Measurements from ENCODE around the gene SND1.
A peak's percentile ranks its signal among the peaks of the same experiment; 100 is the strongest.

SND1 gene

DNA sequence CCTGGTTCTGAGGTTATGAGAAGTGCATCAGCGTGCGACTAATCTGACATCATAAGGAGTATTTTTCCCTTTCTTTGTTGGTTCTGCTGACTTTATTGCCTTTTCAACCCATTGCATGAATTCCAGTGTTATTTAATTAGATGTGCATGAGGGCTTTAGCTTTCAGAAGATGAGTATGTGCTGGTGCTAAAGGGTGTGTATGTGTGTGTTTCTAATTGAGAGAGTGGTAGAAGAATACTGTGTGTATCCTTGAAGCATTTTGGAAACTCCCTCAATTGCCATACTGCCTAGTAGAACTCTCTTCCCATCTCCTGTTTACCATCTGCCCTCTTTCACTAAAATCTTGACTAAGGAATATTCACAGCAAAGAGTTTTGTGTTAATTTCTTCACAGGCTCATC, 158.1 kb downstream of the SND1 start:
- Histone ChIP-seq H3K9me3 (ENCODE audit: control insufficient read depth, low read length) (no peaks in the 10 kb centered on the region), H2BK120ac (ENCODE audit: low read depth, low read length) (no peak overlapping the region), H3K18ac (ENCODE audit: low read depth in 1 of 2, low read length in 2 of 2) (no peak overlapping the region), H3K4me3 (ENCODE audit: insufficient read depth in 1 of 2, low read depth in 1 of 2, low read length in 2 of 2) (no peak overlapping the region), H3K79me1 (replicated peaks; ENCODE audit: low read length, poor library complexity, severe bottlenecking) (peaks cover 22% of the 10 kb centered on the region), H3K4ac (ENCODE audit: low read depth in 1 of 2, low read length in 2 of 2) (no peak overlapping the region), H4K8ac (ENCODE audit: low read length) (no peak overlapping the region), H3K4me2 (ENCODE audit: low read length, poor library complexity, severe bottlenecking) (no peak overlapping the region), H3K9ac (ENCODE audit: low read length) (no peak overlapping the region), H3K36me3 (ENCODE audit: control insufficient read depth in 1 of 2, insufficient read depth in 2 of 2, low read depth in 1 of 2, low read length in 2 of 2) (peaks cover 8 to 22% of the 10 kb centered on the region in 2 experiments), H2BK12ac (ENCODE audit: low read length in 2 of 2) (no peak overlapping the region), H2BK5ac (ENCODE audit: low read depth, low read length, poor library complexity, severe bottlenecking) (no peak overlapping the region), H3K4me1 (ENCODE audit: control insufficient read depth, insufficient read depth, low read depth, low read length) (peaks cover 5% of the 10 kb centered on the region), H3K23ac (ENCODE audit: low read length in 2 of 2) (no peak overlapping the region), H2AFZ (ENCODE audit: low read depth, low read length) (no peak overlapping the region), H3K14ac (ENCODE audit: low read length in 2 of 2) (no peak overlapping the region), H2BK15ac (ENCODE audit: low read depth, poor library complexity, severe bottlenecking) (no peak overlapping the region), H3K27me3 (ENCODE audit: control insufficient read depth in 1 of 2, insufficient read depth in 1 of 2, low read length in 2 of 2) (no peaks in the 10 kb centered on the region), H4K91ac (ENCODE audit: low read length) (no peak overlapping the region), H2AK5ac (ENCODE audit: low read length, severe bottlenecking) (no peak overlapping the region), H3K27ac (ENCODE audit: low read length, poor library complexity, severe bottlenecking) (no peak overlapping the region)
- no peak for DNase-seq
- 93% methylated on average over 2 of the region's 2 CpGs for WGBS

DNA sequence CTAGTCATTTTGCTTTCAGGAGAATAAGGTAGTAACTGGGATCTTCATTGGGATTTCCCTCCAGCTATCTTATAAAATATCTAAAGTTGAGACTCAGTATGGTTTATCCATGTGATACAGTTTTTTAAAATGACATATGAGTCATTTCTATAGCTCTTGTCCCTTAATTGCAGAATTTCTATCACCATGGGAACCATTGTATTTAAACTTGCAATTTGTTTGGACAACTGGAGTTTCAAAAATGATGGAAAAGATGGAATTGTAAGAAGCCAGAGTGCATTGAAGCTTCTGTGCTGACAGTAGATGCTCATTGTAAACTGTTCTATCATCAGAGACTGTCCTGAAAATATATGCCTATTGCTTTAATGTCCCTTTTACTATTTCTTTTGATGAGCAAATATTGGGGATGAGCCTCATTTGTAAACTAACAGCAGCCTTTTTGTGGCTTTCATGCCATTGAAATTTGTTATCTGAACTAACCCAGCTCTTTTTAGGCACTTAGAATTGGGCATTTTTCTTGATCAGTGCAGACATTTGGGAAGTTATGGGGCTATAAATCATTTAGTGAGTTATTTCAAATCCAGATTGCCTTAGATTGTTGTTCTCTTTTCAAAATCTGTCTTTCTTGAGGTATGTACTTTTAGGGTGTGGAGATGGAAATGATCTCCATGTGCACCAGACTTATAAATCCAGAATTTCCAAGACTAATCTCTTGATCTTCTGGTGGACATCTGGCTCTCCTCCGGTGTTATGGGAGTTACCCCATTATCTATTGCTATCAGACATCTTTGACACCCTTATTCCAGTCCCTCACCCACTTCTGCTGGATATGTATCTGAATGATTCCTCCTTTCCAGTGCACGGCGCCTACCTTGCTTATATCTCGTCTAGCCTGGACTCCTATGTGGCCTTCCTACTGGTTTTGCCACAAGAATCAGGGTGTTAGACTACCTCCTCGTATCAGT, 159.0 kb downstream of the SND1 start:
- Histone ChIP-seq H3K23ac (ENCODE audit: low read length in 2 of 2) (no peak overlapping the region), H2BK120ac (ENCODE audit: low read depth, low read length) (no peak overlapping the region), H2AFZ (ENCODE audit: low read depth, low read length) (no peak overlapping the region), H3K4me2 (ENCODE audit: low read length, poor library complexity, severe bottlenecking) (no peak overlapping the region), H3K9me3 (ENCODE audit: control insufficient read depth, low read length) (no peaks in the 10 kb centered on the region), H3K18ac (ENCODE audit: low read depth in 1 of 2, low read length in 2 of 2) (no peak overlapping the region), H3K4me3 (ENCODE audit: insufficient read depth in 1 of 2, low read depth in 1 of 2, low read length in 2 of 2) (no peak overlapping the region), H4K91ac (ENCODE audit: low read length) (no peak overlapping the region), H2BK12ac (ENCODE audit: low read length in 2 of 2) (no peak overlapping the region), H3K36me3 (ENCODE audit: control insufficient read depth in 1 of 2, insufficient read depth in 2 of 2, low read depth in 1 of 2, low read length in 2 of 2) (peaks cover 8 to 21% of the 10 kb centered on the region in 2 experiments), H3K14ac (ENCODE audit: low read length in 2 of 2) (no peak overlapping the region), H2BK15ac (ENCODE audit: low read depth, poor library complexity, severe bottlenecking) (no peak overlapping the region), H2AK5ac (ENCODE audit: low read length, severe bottlenecking) (no peak overlapping the region), H4K8ac (ENCODE audit: low read length) (no peak overlapping the region), H2BK5ac (ENCODE audit: low read depth, low read length, poor library complexity, severe bottlenecking) (no peak overlapping the region), H3K79me1 (replicated peaks; ENCODE audit: low read length, poor library complexity, severe bottlenecking) (peaks cover 26% of the 10 kb centered on the region), H3K4ac (ENCODE audit: low read depth in 1 of 2, low read length in 2 of 2) (no peak overlapping the region), H3K4me1 (ENCODE audit: control insufficient read depth, insufficient read depth, low read depth, low read length) (peaks cover 10% of the 10 kb centered on the region), H3K27me3 (ENCODE audit: control insufficient read depth in 1 of 2, insufficient read depth in 1 of 2, low read length in 2 of 2) (no peaks in the 10 kb centered on the region), H3K27ac (ENCODE audit: low read length, poor library complexity, severe bottlenecking) (no peak overlapping the region), H3K9ac (ENCODE audit: low read length) (no peak overlapping the region)
- 96% methylated on average over 3 of the region's 5 CpGs for WGBS
- peak; percentile 24 for DNase-seq

DNA sequence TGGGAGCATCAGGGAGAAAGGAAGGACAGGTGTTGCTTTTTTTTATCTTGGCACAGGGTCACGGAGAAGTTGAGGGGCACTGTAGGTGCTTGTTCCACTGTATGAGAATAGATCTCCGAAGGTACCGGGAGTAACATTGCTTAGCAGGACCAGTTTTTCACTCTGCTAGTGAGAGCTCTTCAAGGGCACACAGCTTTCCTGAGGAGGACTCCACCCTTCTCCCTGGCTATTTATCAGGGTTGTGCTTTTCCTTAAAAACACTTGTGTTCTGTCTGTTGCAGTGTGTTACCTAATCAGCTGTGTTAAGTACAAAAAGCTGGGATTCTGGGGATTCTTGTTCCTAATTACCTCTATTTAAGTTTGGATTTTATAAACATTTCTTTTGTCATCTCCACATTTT, 160.5 kb downstream of the SND1 start:
- Histone ChIP-seq H2AFZ (ENCODE audit: low read depth, low read length) (no peak overlapping the region), H3K36me3 (ENCODE audit: control insufficient read depth in 1 of 2, insufficient read depth in 2 of 2, low read depth in 1 of 2, low read length in 2 of 2) (peaks cover 8 to 19% of the 10 kb centered on the region in 2 experiments), H3K27me3 (ENCODE audit: control insufficient read depth in 1 of 2, insufficient read depth in 1 of 2, low read length in 2 of 2) (no peaks in the 10 kb centered on the region), H3K4me1 (ENCODE audit: control insufficient read depth, insufficient read depth, low read depth, low read length) (peaks cover 13% of the 10 kb centered on the region), H2AK5ac (ENCODE audit: low read length, severe bottlenecking) (no peak overlapping the region), H2BK15ac (ENCODE audit: low read depth, poor library complexity, severe bottlenecking) (no peak overlapping the region), H3K27ac (ENCODE audit: low read length, poor library complexity, severe bottlenecking) (no peak overlapping the region), H3K18ac (ENCODE audit: low read depth in 1 of 2, low read length in 2 of 2) (peak overlapping the region in 1 of 2 experiments; percentile 6), H3K23ac (ENCODE audit: low read length in 2 of 2) (no peak overlapping the region), H4K8ac (ENCODE audit: low read length) (no peak overlapping the region), H4K91ac (ENCODE audit: low read length) (no peak overlapping the region), H3K4me3 (ENCODE audit: insufficient read depth in 1 of 2, low read depth in 1 of 2, low read length in 2 of 2) (no peak overlapping the region), H2BK5ac (ENCODE audit: low read depth, low read length, poor library complexity, severe bottlenecking) (no peak overlapping the region), H2BK120ac (ENCODE audit: low read depth, low read length) (no peak overlapping the region), H2BK12ac (ENCODE audit: low read length in 2 of 2) (no peak overlapping the region), H3K9me3 (ENCODE audit: control insufficient read depth, low read length) (no peaks in the 10 kb centered on the region), H3K79me1 (replicated peaks; ENCODE audit: low read length, poor library complexity, severe bottlenecking) (peaks cover 26% of the 10 kb centered on the region), H3K4me2 (ENCODE audit: low read length, poor library complexity, severe bottlenecking) (no peak overlapping the region), H3K4ac (ENCODE audit: low read depth in 1 of 2, low read length in 2 of 2) (no peak overlapping the region), H3K14ac (ENCODE audit: low read length in 2 of 2) (no peak overlapping the region), H3K9ac (ENCODE audit: low read length) (no peak overlapping the region)
- WGBS, result 93% methylated on average over 3 of the region's 3 CpGs
- no peak for DNase-seq

DNA sequence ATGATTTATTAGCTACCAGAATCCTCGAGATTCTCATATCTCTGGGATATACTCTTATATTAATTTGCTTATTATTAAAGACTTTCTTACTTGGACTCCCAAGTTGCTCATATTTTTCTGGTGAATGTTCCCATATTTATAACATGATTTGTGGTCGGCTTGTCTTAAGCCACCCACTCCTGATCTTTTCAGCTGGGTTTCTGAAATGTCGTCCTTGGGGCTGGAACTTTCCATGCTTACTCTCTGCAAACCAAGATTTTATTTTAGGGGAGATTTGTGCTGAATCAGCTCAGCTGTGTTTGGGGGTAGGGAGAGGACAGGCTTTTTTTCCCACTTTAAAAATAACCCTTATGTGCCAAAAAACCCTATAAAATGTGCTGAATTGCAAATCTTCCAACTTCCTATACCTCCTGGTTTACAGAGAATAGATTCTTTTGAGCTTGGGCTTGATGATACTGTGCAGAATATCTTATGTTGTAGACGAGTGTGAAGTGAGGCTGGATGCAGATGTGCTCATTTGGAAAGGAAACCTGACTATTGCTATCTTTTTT, 162.1 kb downstream of the SND1 start:
- peaks cover 26% of the 10 kb centered on the region for H3K79me1 ChIP-seq (replicated peaks; ENCODE audit: low read length, poor library complexity, severe bottlenecking)
- 100% methylated on average over 2 of the region's 4 CpGs for WGBS

More for the DNA sequence above, 162.1 kb downstream of the SND1 start:
- no peak overlapping the region for H4K8ac ChIP-seq (ENCODE audit: low read length)
- no peak overlapping the region for H3K4me2 ChIP-seq (ENCODE audit: low read length, poor library complexity, severe bottlenecking)
- no peak overlapping the region for H3K23ac ChIP-seq (ENCODE audit: low read length in 2 of 2)
- H3K27me3 ChIP-seq (ENCODE audit: control insufficient read depth in 1 of 2, insufficient read depth in 1 of 2, low read length in 2 of 2), result no peaks in the 10 kb centered on the region
- no peak overlapping the region for H2BK12ac ChIP-seq (ENCODE audit: low read length in 2 of 2)
- no peak overlapping the region for H2AK5ac ChIP-seq (ENCODE audit: low read length, severe bottlenecking)
- no peak overlapping the region for H2BK120ac ChIP-seq (ENCODE audit: low read depth, low read length)
- no peak overlapping the region for H2BK5ac ChIP-seq (ENCODE audit: low read depth, low read length, poor library complexity, severe bottlenecking)
- H2AFZ ChIP-seq (ENCODE audit: low read depth, low read length), result no peak overlapping the region
- H3K27ac ChIP-seq (ENCODE audit: low read length, poor library complexity, severe bottlenecking), result no peak overlapping the region
- H3K18ac ChIP-seq (ENCODE audit: low read depth in 1 of 2, low read length in 2 of 2), result no peak overlapping the region
- no peak overlapping the region for H3K4ac ChIP-seq (ENCODE audit: low read depth in 1 of 2, low read length in 2 of 2)
- H3K4me1 ChIP-seq (ENCODE audit: control insufficient read depth, insufficient read depth, low read depth, low read length), result peaks cover 15% of the 10 kb centered on the region
- H3K14ac ChIP-seq (ENCODE audit: low read length in 2 of 2), result no peak overlapping the region
- H3K9me3 ChIP-seq (ENCODE audit: control insufficient read depth, low read length), result no peaks in the 10 kb centered on the region
- H3K4me3 ChIP-seq (ENCODE audit: insufficient read depth in 1 of 2, low read depth in 1 of 2, low read length in 2 of 2), result no peak overlapping the region
- DNase-seq, result no peak
- H2BK15ac ChIP-seq (ENCODE audit: low read depth, poor library complexity, severe bottlenecking), result no peak overlapping the region
- no peak overlapping the region for H3K9ac ChIP-seq (ENCODE audit: low read length)
- peaks cover 3% of the 10 kb centered on the region in 2 experiments for H3K36me3 ChIP-seq (ENCODE audit: control insufficient read depth in 1 of 2, insufficient read depth in 2 of 2, low read depth in 1 of 2, low read length in 2 of 2)
- no peak overlapping the region for H4K91ac ChIP-seq (ENCODE audit: low read length)
